Spleen (tissue), 11 donors: ENCODE data around the gene CNGA4. TPM values are rescaled to one million over a fixed set of nuclear protein-coding genes. Genes with fewer than 3 reads are reported as not detected.

ENCODE experiments used
- DNase-seq: peaks from one replicate; pipeline ENCODE4 v3.0.0-alpha.2; 2020
- H3K27ac ChIP-seq, 8 donors: fragments of 200-600 bp; sonication (generic) in 7 of 8; 1 replicate in 4 of 8; 2 replicates in 4 of 8; pipeline versions ENCODE4 v1.5.0 to v1.8.0; 2016 to 2021; ENCODE audit warnings: inconsistent platforms in 4 of 8, mild to moderate bottlenecking in 4 of 8, moderate library complexity in 1 of 8
- H3K27me3 ChIP-seq, 7 donors: fragments of 200-600 bp; sonication (generic) in 6 of 7; replicated peaks in 1 of 7; 1 replicate in 4 of 7; 2 replicates in 3 of 7; pipeline versions ENCODE4 v1.5.0 to v1.8.0; 2016 to 2021; ENCODE audit warnings: inconsistent platforms in 3 of 7, mild to moderate bottlenecking in 1 of 7
- H3K36me3 ChIP-seq, 6 donors: fragments of 200-600 bp; sonication (generic) in 5 of 6; 1 replicate in 4 of 6; 2 replicates in 2 of 6; pipeline versions ENCODE4 v1.5.0 to v1.8.0; 2016 to 2021; ENCODE audit warnings: inconsistent platforms in 2 of 6
- H3K4me1 ChIP-seq, 6 donors: fragments of 200-600 bp; sonication (generic) in 5 of 6; 1 replicate in 3 of 6; 2 replicates in 3 of 6; pipeline versions ENCODE4 v1.5.0 to v1.8.0; 2016 to 2021; ENCODE audit warnings: inconsistent platforms in 3 of 6
- H3K4me3 ChIP-seq, 8 donors: fragments of 200-600 bp; sonication (generic) in 7 of 8; 1 replicate in 4 of 8; 2 replicates in 4 of 8; pipeline versions ENCODE4 v1.5.0 to v1.8.0; 2016 to 2021; ENCODE audit warnings: inconsistent platforms in 4 of 8, mild to moderate bottlenecking in 4 of 8, moderate library complexity in 2 of 8
- H3K9me3 ChIP-seq, 8 donors: fragments of 200-600 bp; sonication (generic) in 7 of 8; 1 replicate in 4 of 8; 2 replicates in 4 of 8; pipeline versions ENCODE4 v1.5.0 to v1.8.0; 2016 to 2021; ENCODE audit warnings: inconsistent platforms in 4 of 8
- CTCF ChIP-seq, 11 experiments: fragments of 200-600 bp in 7 of 11; fragments of 450-650 bp in 4 of 11; sonication (generic) in 4 of 11; IDR thresholded peaks in 8 of 11; conservative IDR thresholded peaks in 3 of 11; 1 replicate in 7 of 11; 2 replicates in 4 of 11; pipeline versions ENCODE4 v1.4.0 to v1.8.0; 2016 to 2021; ENCODE audit warnings: antibody characterized with exemption in 11 of 11, inconsistent platforms in 4 of 11, mild to moderate bottlenecking in 1 of 11
- POLR2A ChIP-seq, 3 donors: fragments of 450-650 bp; IDR thresholded peaks; one replicate each; pipeline ENCODE4 v1.5.1; 2017; ENCODE audit warnings: antibody characterized with exemption in 3 of 3, mild to moderate bottlenecking in 1 of 3
- POLR2AphosphoS5 ChIP-seq, 3 donors: sonication (generic); formaldehyde crosslinking; IDR thresholded peaks; one replicate each; pipeline ENCODE4 v1.5.1; 2017; ENCODE audit warnings: antibody characterized with exemption in 3 of 3
- WGBS, 5 donors: extraction: QIAGEN DNeasy Blood & Tissue Kit in 3 of 5; methylation state at CpG; one replicate each; pipeline versions ENCODE4 v1.1.5 to v1.1.7; 2013 to 2018; 5-methylcytosine and 5-hydroxymethylcytosine counted together
- intact Hi-C: fragments of 100-400 bp; cut with DNase I; formaldehyde crosslinking; loops from one replicate; pipeline ENCODE4 v1.15.0; 2023; ENCODE audit warnings: low total_unique reads
- polyA plus RNA-seq, 3 donors: library from polyadenylated mRNA; stranded (reverse); fragments of 200-250 nt; gene quantifications; one replicate each; pipeline ENCODE4 v1.2.1, GENCODE V29; 2013
- total RNA-seq, 7 donors: library from RNA; depleted of rRNA in 3 of 7; stranded (reverse); fragments of >200 nt in 3 of 7; fragmentation: NEBNext Ultra II Directional in 4 of 7; extraction: Animal tissue kit (Norgen Biotek cat#: 25700) in 4 of 7; gene quantifications; one replicate each; pipeline versions ENCODE4 v1.1.0 to v1.2.1, GENCODE V29; 2016 to 2021
- donor health status: healthy with polysubstance abuse.
- donor health status: DM: no; HTN: no; CAD: no; lungs with moderate emphysema.
- donor health status: DM: no; HTN: no; CAD: no.
- donor health status: Bipolar disorder and iron deficiency.
- donor health status: healthy.
- donor health status: DM: no; HTN: no; CAD: no.
- donor health status: DM: yes; HTN: yes; CAD: no.

The CNGA4 gene
- total and polyA plus RNA-seq, 10 donors: 0.06 to 0.60 (median 0.29) TPM; not detected in 2

GRCh38 chr11:6206456-6207180 is 32.3 kb upstream of the CNGA4 start:
- Histone ChIP-seq H3K4me3 (no peak overlapping the region), H3K27ac (peak overlapping the region in 2 of 8 donors; percentile 92 to 94), H3K9me3 (no peaks in the 10 kb centered on the region), H3K36me3 (peaks cover 0 to 70% (median 42%) of the 10 kb centered on the region in 6 donors), H3K27me3 (no peaks in the 10 kb centered on the region), H3K4me1 (peaks cover 0 to 40% (median 2%) of the 10 kb centered on the region in 6 donors)
- DNase-seq: no peak
- intact Hi-C loops: no loop called here
- no peak for TF ChIP-seq CTCF (IDR thresholded peaks at IDR 0.05 in 8 of 11, conservative IDR thresholded peaks at IDR 0.05 in 3 of 11)
- no peak for TF ChIP-seq POLR2A (IDR thresholded peaks at IDR 0.05)
- no peak for TF ChIP-seq POLR2AphosphoS5 (IDR thresholded peaks at IDR 0.05)
- WGBS, 5 donors: 58 to 81% (median 75%) methylated on average over 3 of the region's 3 CpGs

GRCh38 chr11:6209801-6210200 is 29.1 kb upstream of the CNGA4 start:
- H3K4me3 ChIP-seq: no peak overlapping the region
- TF ChIP-seq CTCF (IDR thresholded peaks at IDR 0.05 in 8 of 11, conservative IDR thresholded peaks at IDR 0.05 in 3 of 11) (no peak), POLR2AphosphoS5 (IDR thresholded peaks at IDR 0.05) (no peak), POLR2A (IDR thresholded peaks at IDR 0.05) (no peak)
- WGBS, 5 donors: 93 to 97% (median 95%) methylated on average over 10 to 12 of the region's 12 CpGs
- no peak overlapping the region for H3K27ac ChIP-seq
- DNase-seq: no peak
- H3K27me3 ChIP-seq: no peaks in the 10 kb centered on the region
- H3K9me3 ChIP-seq: no peaks in the 10 kb centered on the region
- intact Hi-C loops: no loop called here
- peaks cover 0 to 99% (median 59%) of the 10 kb centered on the region in 6 donors for H3K36me3 ChIP-seq
- H3K4me1 ChIP-seq: peaks cover 0 to 12% (median 0%) of the 10 kb centered on the region in 6 donors

- TF ChIP-seq POLR2AphosphoS5 (IDR thresholded peaks at IDR 0.05): no peak
- no peak for TF ChIP-seq CTCF (IDR thresholded peaks at IDR 0.05 in 8 of 11, conservative IDR thresholded peaks at IDR 0.05 in 3 of 11)
- no peak for TF ChIP-seq POLR2A (IDR thresholded peaks at IDR 0.05)
- no peaks in the 10 kb centered on the region for H3K27me3 ChIP-seq
- H3K4me1 ChIP-seq: peaks cover 0 to 6% (median 0%) of the 10 kb centered on the region in 6 donors
- WGBS, 5 donors: 96 to 99% (median 97%) methylated on average over 9 of the region's 9 CpGs
- no peaks in the 10 kb centered on the region for H3K9me3 ChIP-seq
- H3K36me3 ChIP-seq: peaks cover 0 to 100% (median 63%) of the 10 kb centered on the region in 6 donors
- no peak overlapping the region for H3K27ac ChIP-seq
- intact Hi-C loops: no loop called here
- no peak for DNase-seq
- H3K4me3 ChIP-seq: no peak overlapping the region
These were observed 28.5 kb upstream of the CNGA4 start for GRCh38 chr11:6210274-6210955.

DNA sequence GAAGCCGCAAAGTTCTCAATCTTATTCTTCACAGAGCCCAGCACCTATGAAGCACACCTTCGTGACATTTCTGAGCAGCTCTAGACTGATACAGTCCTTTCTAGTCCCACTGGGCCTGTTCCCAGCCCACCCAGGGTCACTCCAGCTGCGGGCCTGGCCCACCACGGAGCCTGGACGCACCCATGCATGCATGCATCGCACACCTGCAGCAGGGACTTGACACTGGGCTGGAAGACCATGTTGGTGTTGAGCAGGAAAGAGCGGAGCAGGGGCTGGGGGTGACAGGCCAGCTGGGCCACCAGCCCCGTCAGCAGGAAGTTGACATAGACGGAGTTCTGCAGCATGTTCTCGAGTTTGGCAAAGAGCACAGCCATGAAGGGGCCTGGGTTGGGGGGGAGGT is 24.4 kb upstream of the CNGA4 start:
- 96 to 98% (median 97%) methylated on average over 8 to 10 of the region's 10 CpGs for whole genome bisulfite sequencing, 5 donors
- Histone ChIP-seq H3K27me3 (no peaks in the 10 kb centered on the region), H3K27ac (no peak overlapping the region), H3K36me3 (peaks cover 0 to 100% (median 91%) of the 10 kb centered on the region in 6 donors), H3K4me3 (no peak overlapping the region), H3K4me1 (peaks cover 0 to 2% (median 0%) of the 10 kb centered on the region in 6 donors), H3K9me3 (no peaks in the 10 kb centered on the region)
- DNase-seq: peak; percentile 74
- intact Hi-C loops: no loop called here
- TF ChIP-seq POLR2AphosphoS5 (IDR thresholded peaks at IDR 0.05) (peak in 1 of 3 donors; percentile 48), CTCF (IDR thresholded peaks at IDR 0.05 in 8 of 11, conservative IDR thresholded peaks at IDR 0.05 in 3 of 11) (no peak)
